ENCODE data around the gene AMOTL2. TPM values are rescaled to one million over a fixed set of nuclear protein-coding genes. Genes with fewer than 3 reads are reported as not detected.

Gene AMOTL2
- total RNA-seq, 1 experiment from 2014 or later = 59.6 TPM

DNA sequence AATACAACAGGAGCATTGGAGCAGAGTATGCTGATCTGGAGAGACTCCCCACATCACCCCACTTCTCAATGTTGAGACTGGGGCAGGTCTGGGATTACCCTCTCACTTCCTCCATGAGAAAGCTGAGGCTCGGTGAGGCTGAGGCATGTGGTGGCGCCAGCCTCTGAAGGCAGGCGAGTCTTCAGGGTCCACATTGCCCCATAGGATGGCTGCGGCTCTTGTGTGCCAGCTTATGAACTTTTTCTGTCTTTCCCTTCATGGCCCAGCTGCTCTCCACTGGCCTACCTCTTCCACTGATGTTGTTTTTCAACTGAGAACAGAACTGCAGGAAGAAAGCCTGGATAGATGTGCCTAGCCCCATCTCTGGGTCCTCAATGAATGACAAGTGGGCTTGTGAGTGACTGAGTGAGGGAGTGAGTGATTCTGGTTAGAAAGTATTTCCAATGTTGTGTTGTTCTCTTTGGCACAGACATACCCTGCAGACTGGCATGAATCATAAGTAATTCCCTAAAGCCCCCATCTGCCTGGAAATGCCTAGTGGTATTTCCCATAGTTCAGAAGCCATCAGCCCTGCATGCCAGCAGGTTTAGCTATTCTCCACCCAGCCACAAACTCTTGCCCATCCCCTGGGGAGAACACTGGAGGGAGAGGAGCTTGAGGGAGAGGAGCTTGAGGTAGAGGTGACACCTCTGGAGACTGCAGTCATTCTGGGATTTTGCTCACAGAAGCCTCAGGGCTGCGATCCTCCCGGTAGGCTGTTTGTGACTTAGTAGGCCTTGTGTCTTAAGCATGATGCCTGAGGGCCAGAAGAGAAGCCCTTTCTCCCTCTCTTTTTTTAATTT, 56.9 kb downstream of the AMOTL2 start:
- no peaks in the 10 kb centered on the region for H3K27me3 ChIP-seq (replicated peaks; ENCODE audit: insufficient read depth, low read depth, low read length, poor library complexity)
- no peak overlapping the region for H3K27ac ChIP-seq (ENCODE audit: low read depth, low read length, poor library complexity, severe bottlenecking)
- H3K4me3 ChIP-seq (ENCODE audit: low read depth, low read length, poor library complexity, severe bottlenecking) = no peak overlapping the region
- no peaks in the 10 kb centered on the region for H3K9me3 ChIP-seq (ENCODE audit: low read depth, low read length, poor library complexity, severe bottlenecking)
- BruUV-seq (replicated peaks) = no TSS peak
- intact Hi-C loops (cut with micrococcal nuclease; ENCODE audit: unreplicated experiment) = no loop called here
- H3K4me1 ChIP-seq (ENCODE audit: insufficient read depth, low read length, poor library complexity, severe bottlenecking) = no peaks in the 10 kb centered on the region
- ChIA-PET CTCF (no interaction called here), POLR2A (ENCODE audit: low non-redundant PET) (no interaction called here)
- H3K36me3 ChIP-seq (ENCODE audit: insufficient read depth, low read length, poor library complexity, severe bottlenecking) = no peaks in the 10 kb centered on the region
- no peak for DNase-seq (ENCODE audit: low spot score)
- TF ChIP-seq, protein P1, sequence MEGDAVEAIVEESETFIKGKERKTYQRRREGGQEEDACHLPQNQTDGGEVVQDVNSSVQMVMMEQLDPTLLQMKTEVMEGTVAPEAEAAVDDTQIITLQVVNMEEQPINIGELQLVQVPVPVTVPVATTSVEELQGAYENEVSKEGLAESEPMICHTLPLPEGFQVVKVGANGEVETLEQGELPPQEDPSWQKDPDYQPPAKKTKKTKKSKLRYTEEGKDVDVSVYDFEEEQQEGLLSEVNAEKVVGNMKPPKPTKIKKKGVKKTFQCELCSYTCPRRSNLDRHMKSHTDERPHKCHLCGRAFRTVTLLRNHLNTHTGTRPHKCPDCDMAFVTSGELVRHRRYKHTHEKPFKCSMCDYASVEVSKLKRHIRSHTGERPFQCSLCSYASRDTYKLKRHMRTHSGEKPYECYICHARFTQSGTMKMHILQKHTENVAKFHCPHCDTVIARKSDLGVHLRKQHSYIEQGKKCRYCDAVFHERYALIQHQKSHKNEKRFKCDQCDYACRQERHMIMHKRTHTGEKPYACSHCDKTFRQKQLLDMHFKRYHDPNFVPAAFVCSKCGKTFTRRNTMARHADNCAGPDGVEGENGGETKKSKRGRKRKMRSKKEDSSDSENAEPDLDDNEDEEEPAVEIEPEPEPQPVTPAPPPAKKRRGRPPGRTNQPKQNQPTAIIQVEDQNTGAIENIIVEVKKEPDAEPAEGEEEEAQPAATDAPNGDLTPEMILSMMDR (conservative IDR thresholded peaks at IDR 0.05; ENCODE audit: low read depth, low read length) = no peak
- TF ChIP-seq EZH2 (IDR thresholded peaks at IDR 0.05; ENCODE audit: borderline replicate concordance, low read depth, low read length, poor library complexity, severe bottlenecking) = no peak

DNA sequence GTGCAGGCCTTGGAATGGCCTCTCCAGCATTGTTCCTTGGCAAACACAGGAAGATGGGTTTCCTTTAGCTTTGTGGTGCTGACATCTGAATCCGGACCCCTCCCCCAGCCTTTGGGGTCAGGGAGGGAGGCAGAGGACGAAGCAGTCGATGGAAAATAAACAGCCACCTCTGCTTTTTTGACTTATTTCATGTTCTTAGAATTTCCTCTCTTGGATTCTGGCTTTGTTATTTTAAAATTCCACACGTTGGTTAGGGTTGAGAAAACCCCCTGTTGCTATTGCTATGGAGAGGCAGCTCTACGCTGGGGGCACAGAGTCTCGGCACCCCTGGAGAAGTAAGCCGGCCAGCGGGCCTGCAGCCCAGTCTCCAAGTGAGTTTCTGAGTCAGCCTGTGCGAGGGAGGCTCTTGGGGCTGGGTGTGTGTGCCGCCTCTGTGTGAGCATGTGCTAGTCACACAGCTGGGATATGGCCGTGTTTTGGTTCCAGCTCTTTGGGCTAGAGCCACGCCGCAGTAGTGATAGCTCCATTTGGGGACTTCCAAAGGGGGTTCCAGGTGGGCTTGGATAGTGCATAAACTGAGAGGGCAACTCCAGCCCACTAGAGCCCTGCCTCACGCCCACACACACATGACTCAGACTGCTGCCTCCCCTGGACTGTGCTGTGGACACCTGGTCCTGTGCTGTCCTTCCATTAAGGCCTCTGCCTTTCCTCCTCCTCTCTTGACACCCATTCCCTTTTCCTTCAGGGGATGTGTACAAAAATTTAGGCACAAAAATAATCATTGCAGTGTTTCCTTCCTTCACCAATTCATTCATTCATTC, 58.8 kb downstream of the AMOTL2 start:
- TF ChIP-seq, protein P1 (conservative IDR thresholded peaks at IDR 0.05; ENCODE audit: low read depth, low read length) = no peak
- TF ChIP-seq EZH2 (IDR thresholded peaks at IDR 0.05; ENCODE audit: borderline replicate concordance, low read depth, low read length, poor library complexity, severe bottlenecking) = no peak
- CTCF ChIA-PET = no interaction called here
- H3K9me3 ChIP-seq (ENCODE audit: low read depth, low read length, poor library complexity, severe bottlenecking) = no peaks in the 10 kb centered on the region
- H3K27ac ChIP-seq (ENCODE audit: low read depth, low read length, poor library complexity, severe bottlenecking) = no peak overlapping the region
- BruUV-seq (replicated peaks) = no TSS peak
- POLR2A ChIA-PET (ENCODE audit: low non-redundant PET) = interaction anchor here (0.6 kb wide), 1 partner anchor 106 kb away, joined by 3 read pairs; no protein-coding TSS in a partner anchor
- DNase-seq (ENCODE audit: low spot score) = no peak
- H3K4me1 ChIP-seq (ENCODE audit: insufficient read depth, low read length, poor library complexity, severe bottlenecking) = peaks cover 2% of the 10 kb centered on the region
- H3K27me3 ChIP-seq (replicated peaks; ENCODE audit: insufficient read depth, low read depth, low read length, poor library complexity) = no peaks in the 10 kb centered on the region
- no peak overlapping the region for H3K4me3 ChIP-seq (ENCODE audit: low read depth, low read length, poor library complexity, severe bottlenecking)
- no peaks in the 10 kb centered on the region for H3K36me3 ChIP-seq (ENCODE audit: insufficient read depth, low read length, poor library complexity, severe bottlenecking)
- intact Hi-C loops (cut with micrococcal nuclease; ENCODE audit: unreplicated experiment) = no loop called here

GRCh38 chr3:134314588-134315285, 59.5 kb downstream of the AMOTL2 start:
- intact Hi-C loops (cut with micrococcal nuclease; ENCODE audit: unreplicated experiment) = no loop called here
- peaks cover 8% of the 10 kb centered on the region for H3K4me1 ChIP-seq (ENCODE audit: insufficient read depth, low read length, poor library complexity, severe bottlenecking)
- no peaks in the 10 kb centered on the region for H3K9me3 ChIP-seq (ENCODE audit: low read depth, low read length, poor library complexity, severe bottlenecking)
- H3K27me3 ChIP-seq (replicated peaks; ENCODE audit: insufficient read depth, low read depth, low read length, poor library complexity) = no peaks in the 10 kb centered on the region
- no peak overlapping the region for H3K4me3 ChIP-seq (ENCODE audit: low read depth, low read length, poor library complexity, severe bottlenecking)
- DNase-seq (ENCODE audit: low spot score) = no peak
- CTCF ChIA-PET = no interaction called here
- TF ChIP-seq, protein P1 (conservative IDR thresholded peaks at IDR 0.05; ENCODE audit: low read depth, low read length) = no peak
- TF ChIP-seq EZH2 (IDR thresholded peaks at IDR 0.05; ENCODE audit: borderline replicate concordance, low read depth, low read length, poor library complexity, severe bottlenecking) = no peak
- no TSS peak for BruUV-seq (replicated peaks)
- POLR2A ChIA-PET (ENCODE audit: low non-redundant PET) = interaction anchor here (0.6 kb wide), 1 partner anchor 105 kb away, joined by 3 read pairs; no protein-coding TSS in a partner anchor
- H3K36me3 ChIP-seq (ENCODE audit: insufficient read depth, low read length, poor library complexity, severe bottlenecking) = no peaks in the 10 kb centered on the region
- H3K27ac ChIP-seq (ENCODE audit: low read depth, low read length, poor library complexity, severe bottlenecking) = no peak overlapping the region

Measured in A673 (cell line).